GM12891 (cell line): ENCODE data around the gene ADM5.

Experiments
- PAX5 ChIP-seq: IDR thresholded peaks from 2 replicates; pipeline ENCODE4 v1.6.1; 2011; ENCODE audit warnings: low read length, moderate library complexity, mild to moderate bottlenecking; ENCODE audit not compliant: insufficient read depth, severe bottlenecking
- POLR2A ChIP-seq: IDR thresholded peaks from 2 replicates; pipeline ENCODE4 v1.6.1; 2011; ENCODE audit warnings: low read depth, low read length, control low read depth
- POLR2AphosphoS5 ChIP-seq: IDR thresholded peaks from 2 replicates; pipeline ENCODE4 v1.6.1; 2011; ENCODE audit warnings: low read depth, low read length, control low read depth
- POU2F2 ChIP-seq: IDR thresholded peaks from 2 replicates; pipeline ENCODE4 v1.6.1; 2011; ENCODE audit warnings: low read depth, mild to moderate bottlenecking, control low read depth, low read length, moderate library complexity
- TAF1 ChIP-seq: IDR thresholded peaks from 2 replicates; pipeline ENCODE4 v1.6.1; 2011; ENCODE audit warnings: low read depth, low read length, control low read depth

GRCh38 chr19:49657493-49658138 is 31.8 kb upstream of the ADM5 start:
- TF ChIP-seq POLR2AphosphoS5 (no peak), POLR2A (no peak), TAF1 (no peak), PAX5 (no peak), POU2F2 (no peak)
